ENCODE measurements around the gene NPHS1. TPM values are rescaled to one million over a fixed set of nuclear protein-coding genes. Genes with fewer than 3 reads are reported as not detected.

The NPHS1 gene
- total and polyA plus RNA-seq, 9 donors = 0.01 to 1.0 (median 0.12) TPM; not detected in 6

DNA sequence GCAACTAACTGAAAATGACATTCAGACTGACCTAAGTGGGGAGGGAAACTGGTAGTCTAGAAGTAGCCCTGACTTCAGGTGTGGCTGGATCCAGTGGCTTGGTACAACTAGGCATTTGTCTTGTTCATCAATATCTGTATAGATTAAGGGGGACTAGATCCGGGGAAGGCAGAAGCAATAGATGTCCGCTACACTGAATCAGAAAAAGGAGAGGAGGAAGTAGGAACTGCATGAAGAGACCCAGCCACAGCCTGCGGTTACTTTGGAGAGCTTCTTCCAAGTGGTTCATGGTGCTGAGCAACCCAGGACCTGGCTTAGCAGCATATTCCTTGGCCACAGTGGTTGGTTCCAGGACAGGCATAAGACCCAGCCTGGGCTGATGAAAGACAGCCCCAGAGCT is 29.7 kb downstream of the NPHS1 start:
- no peaks in the 10 kb centered on the region for H3K9me3 ChIP-seq
- H3K4me1 ChIP-seq (ENCODE audit: insufficient read depth) = no peaks in the 10 kb centered on the region
- no peaks in the 10 kb centered on the region for H3K27me3 ChIP-seq
- WGBS, 3 donors = 65 to 76% (median 71%) methylated on average over 3 of the region's 3 CpGs
- H3K4me3 ChIP-seq = no peak overlapping the region
- no peak for TF ChIP-seq EP300 (IDR thresholded peaks at IDR 0.05)
- no peak for TF ChIP-seq POLR2A (IDR thresholded peaks at IDR 0.05)
- no peak for TF ChIP-seq CTCF (IDR thresholded peaks at IDR 0.05)
- no peak for DNase-seq
- intact Hi-C loops (cut with DNase I) = loop anchor here in 1 of 4 donors (10.0 kb wide), 1 partner anchor 128 kb away; no protein-coding TSS in a partner anchor
- H3K36me3 ChIP-seq = no peaks in the 10 kb centered on the region
- no peak overlapping the region for H3K27ac ChIP-seq

- TF ChIP-seq POLR2A (IDR thresholded peaks at IDR 0.05) = no peak
- TF ChIP-seq EP300 (IDR thresholded peaks at IDR 0.05) = no peak
- no peak for TF ChIP-seq CTCF (IDR thresholded peaks at IDR 0.05)
- intact Hi-C loops (cut with DNase I) = loop anchor here in 2 of 4 donors (2.0 to 10.0 kb wide), 3 partner anchors 104 to 126 kb away; partner anchors contain the start of gene KMT2B (in 1 of the 2)
- Histone ChIP-seq H3K27ac (no peak overlapping the region), H3K36me3 (no peaks in the 10 kb centered on the region), H3K4me3 (no peak overlapping the region), H3K4me1 (ENCODE audit: insufficient read depth) (no peaks in the 10 kb centered on the region), H3K27me3 (no peaks in the 10 kb centered on the region), H3K9me3 (no peaks in the 10 kb centered on the region)
- no peak for DNase-seq
- WGBS, 3 donors = 46 to 64% (median 47%) methylated on average over 3 of the region's 3 CpGs
These were observed 33.9 kb downstream of the NPHS1 start for GRCh38 chr19:35818445-35818844.

GRCh38 chr19:35816846-35817245 is 35.5 kb downstream of the NPHS1 start:
- no peak for DNase-seq
- TF ChIP-seq CTCF (IDR thresholded peaks at IDR 0.05) (no peak), POLR2A (IDR thresholded peaks at IDR 0.05) (no peak), EP300 (IDR thresholded peaks at IDR 0.05) (no peak)
- H3K4me3 ChIP-seq = no peak overlapping the region
- intact Hi-C loops (cut with DNase I) = loop anchor here in 1 of 4 donors (5.0 to 10.0 kb wide), 2 partner anchors 102 to 125 kb away; partner anchors contain the start of gene KMT2B
- 75 to 78% (median 77%) methylated on average over 9 of the region's 9 CpGs for WGBS, 3 donors
- H3K36me3 ChIP-seq = no peaks in the 10 kb centered on the region
- H3K27me3 ChIP-seq = no peaks in the 10 kb centered on the region
- no peak overlapping the region for H3K27ac ChIP-seq
- no peaks in the 10 kb centered on the region for H3K9me3 ChIP-seq
- no peaks in the 10 kb centered on the region for H3K4me1 ChIP-seq (ENCODE audit: insufficient read depth)

GRCh38 chr19:35816262-35816661 is 36.0 kb downstream of the NPHS1 start:
- 19 to 25% (median 24%) methylated on average over 6 of the region's 6 CpGs for WGBS, 3 donors
- intact Hi-C loops (cut with DNase I) = loop anchor here in 1 of 4 donors (5.0 to 10.0 kb wide), 2 partner anchors 101 to 124 kb away; partner anchors contain the start of gene KMT2B
- TF ChIP-seq CTCF (IDR thresholded peaks at IDR 0.05) (no peak), POLR2A (IDR thresholded peaks at IDR 0.05) (no peak), EP300 (IDR thresholded peaks at IDR 0.05) (no peak)

More at GRCh38 chr19:35816262-35816661, 36.0 kb downstream of the NPHS1 start:
- no peaks in the 10 kb centered on the region for H3K9me3 ChIP-seq
- H3K4me3 ChIP-seq = no peak overlapping the region
- no peaks in the 10 kb centered on the region for H3K36me3 ChIP-seq
- no peak overlapping the region for H3K27ac ChIP-seq
- no peaks in the 10 kb centered on the region for H3K27me3 ChIP-seq
- no peak for DNase-seq
- H3K4me1 ChIP-seq (ENCODE audit: insufficient read depth) = no peaks in the 10 kb centered on the region
